Activated CD8-positive, alpha-beta memory T cell treated with anti-CD3 and anti-CD28 coated beads, Interleukin-2, amount 10 ng/mL, durations not matched to agents 7 days and 5 days (primary cell): ENCODE data around the gene RAB11B. TPM values are rescaled to one million over a fixed set of nuclear protein-coding genes. Genes with fewer than 3 reads are reported as not detected.
A peak's percentile ranks its signal among the peaks of the same experiment; 100 is the strongest.
"Not testable (repeated sequence)": the region's sequence is repeated elsewhere in the genome, so short reads cannot be mapped to it uniquely, and the experiment has no call there.

Experiments used
- ATAC-seq: fragments of 150-1000 bp; cut with Tn5 transposase; one replicate; pipeline ENCODE4 v1.10.0; 2021; ENCODE audit warnings: moderate library complexity
- CTCF ChIA-PET: fragments of 350-600 bp; sonication (Branson Sonifier 250); formaldehyde crosslinking; loops from one replicate; lab custom pipeline; 2021; ENCODE audit warnings: antibody characterized with exemption; lab: Charles Lee
- DNase-seq: peaks from one replicate; pipeline ENCODE4 v3.0.0-alpha.2; 2020
- H3K27ac Mint-ChIP-seq: one replicate; pipeline ENCODE4 v1.8.0; 2021; ENCODE audit warnings: mild to moderate bottlenecking, mixed read lengths
- H3K27me3 Mint-ChIP-seq: one replicate; pipeline ENCODE4 v1.8.0; 2021; ENCODE audit warnings: mixed read lengths
- H3K36me3 Mint-ChIP-seq: one replicate; pipeline ENCODE4 v1.8.0; 2021; ENCODE audit warnings: mild to moderate bottlenecking, mixed read lengths
- H3K4me1 Mint-ChIP-seq: one replicate; pipeline ENCODE4 v1.8.0; 2021; ENCODE audit warnings: mixed read lengths
- H3K4me3 Mint-ChIP-seq: one replicate; pipeline ENCODE4 v1.8.0; 2021; ENCODE audit warnings: mild to moderate bottlenecking, moderate library complexity, mixed read lengths
- H3K9me3 Mint-ChIP-seq: one replicate; pipeline ENCODE4 v1.8.0; 2022; ENCODE audit warnings: low read depth, mixed read lengths
- total RNA-seq, 2 experiments: library from RNA; stranded (reverse); gene quantifications; one replicate each; pipeline ENCODE4 v1.2.3, GENCODE V29; 2021

RAB11B gene
- total RNA-seq, 2 experiments from 2014 or later, result 96.2 to 97.3 TPM

GRCh38 chr19:8376373-8376974 lies 13.7 kb upstream of the RAB11B start:
- not testable (repeated sequence) for H3K27me3 Mint-ChIP-seq, H3K36me3 Mint-ChIP-seq
- CTCF ChIA-PET, result interaction anchor here (2.3 kb wide), 1 partner anchor 23 kb away, joined by 12 read pairs; no protein-coding TSS in a partner anchor

GRCh38 chr19:8377598-8377997 lies 12.6 kb upstream of the RAB11B start:
- ATAC-seq (no peak), DNase-seq (no peak)
- no peaks in the 10 kb centered on the region for H3K27me3 Mint-ChIP-seq
- H3K9me3 Mint-ChIP-seq, result no peaks in the 10 kb centered on the region
- H3K4me1 Mint-ChIP-seq, result peaks cover 9% of the 10 kb centered on the region
- H3K36me3 Mint-ChIP-seq, result no peaks in the 10 kb centered on the region
- no peak overlapping the region for H3K27ac Mint-ChIP-seq
- CTCF ChIA-PET, result interaction anchor here (2.3 kb wide), 1 partner anchor 24 kb away, joined by 12 read pairs; no protein-coding TSS in a partner anchor
- no peak overlapping the region for H3K4me3 Mint-ChIP-seq

More at GRCh38 chr19:8376373-8376974, 13.7 kb upstream of the RAB11B start:
- H3K4me1 Mint-ChIP-seq, H3K27ac Mint-ChIP-seq, H3K4me3 Mint-ChIP-seq, H3K9me3 Mint-ChIP-seq, DNase-seq, ATAC-seq: not testable (repeated sequence)

- not testable (repeated sequence) for H3K36me3 Mint-ChIP-seq, DNase-seq, H3K9me3 Mint-ChIP-seq, H3K4me1 Mint-ChIP-seq, H3K4me3 Mint-ChIP-seq, ATAC-seq, H3K27me3 Mint-ChIP-seq, H3K27ac Mint-ChIP-seq
- CTCF ChIA-PET, result interaction anchor here (1.3 kb wide), 3 partner anchors 11 to 201 kb away, joined by 3 to 6 read pairs (median 3); partner anchors contain the start of gene RAB11B
These were observed 10.8 kb upstream of the RAB11B start for GRCh38 chr19:8379156-8379891.

- H3K27ac Mint-ChIP-seq, H3K4me1 Mint-ChIP-seq, CTCF ChIA-PET, ATAC-seq, DNase-seq, H3K36me3 Mint-ChIP-seq, H3K4me3 Mint-ChIP-seq, H3K27me3 Mint-ChIP-seq, H3K9me3 Mint-ChIP-seq: not testable (repeated sequence)
These were observed 5.6 kb upstream of the RAB11B start for GRCh38 chr19:8384569-8384968.

- H3K9me3 Mint-ChIP-seq, ATAC-seq, H3K4me1 Mint-ChIP-seq, H3K4me3 Mint-ChIP-seq, DNase-seq, H3K36me3 Mint-ChIP-seq, H3K27me3 Mint-ChIP-seq, H3K27ac Mint-ChIP-seq: not testable (repeated sequence)
- CTCF ChIA-PET, result interaction anchor here (0.7 kb wide), 1 partner anchor 31 kb away, joined by 3 read pairs; no protein-coding TSS in a partner anchor
These were observed 5.1 kb upstream of the RAB11B start for GRCh38 chr19:8385103-8385502.

GRCh38 chr19:8385566-8385965 lies 4.6 kb upstream of the RAB11B start:
- not testable (repeated sequence) for H3K36me3 Mint-ChIP-seq, H3K27me3 Mint-ChIP-seq, H3K4me3 Mint-ChIP-seq, DNase-seq, H3K9me3 Mint-ChIP-seq, H3K27ac Mint-ChIP-seq, ATAC-seq, H3K4me1 Mint-ChIP-seq
- CTCF ChIA-PET, result interaction anchor here (0.7 to 1.0 kb wide), 2 partner anchors 32 kb away, joined by 3 to 5 read pairs; no protein-coding TSS in a partner anchor

GRCh38 chr19:8386419-8386818 lies 3.7 kb upstream of the RAB11B start:
- CTCF ChIA-PET, result interaction anchor here (1.0 kb wide), 2 partner anchors 27 to 32 kb away, joined by 3 to 5 read pairs; partner anchors contain the start of gene MARCHF2

GRCh38 chr19:8386990-8387389 lies 3.2 kb upstream of the RAB11B start:
- H3K36me3 Mint-ChIP-seq, result peaks cover 5% of the 10 kb centered on the region
- H3K27me3 Mint-ChIP-seq, result no peaks in the 10 kb centered on the region
- DNase-seq, result no peak
- ATAC-seq, result no peak
- peaks cover 20% of the 10 kb centered on the region for H3K4me1 Mint-ChIP-seq
- no peaks in the 10 kb centered on the region for H3K9me3 Mint-ChIP-seq
- CTCF ChIA-PET, result interaction anchor here (1.0 kb wide), 1 partner anchor 26 kb away, joined by 3 read pairs; the partner anchor contains the start of gene MARCHF2
- H3K4me3 Mint-ChIP-seq, result no peak overlapping the region
- no peak overlapping the region for H3K27ac Mint-ChIP-seq

More at GRCh38 chr19:8386419-8386818, 3.7 kb upstream of the RAB11B start:
- not testable (repeated sequence) for H3K27me3 Mint-ChIP-seq, H3K9me3 Mint-ChIP-seq, H3K36me3 Mint-ChIP-seq, DNase-seq, H3K27ac Mint-ChIP-seq, H3K4me3 Mint-ChIP-seq, ATAC-seq
- H3K4me1 Mint-ChIP-seq, result peaks cover 14% of the 10 kb centered on the region

GRCh38 chr19:8387688-8388611 lies 2.2 kb upstream of the RAB11B start:
- Mint-ChIP-seq H3K36me3 (peaks cover 5% of the 10 kb centered on the region), H3K27ac (no peak overlapping the region), H3K4me3 (peak overlapping the region; percentile 35), H3K4me1 (peaks cover 25% of the 10 kb centered on the region), H3K27me3 (no peaks in the 10 kb centered on the region), H3K9me3 (no peaks in the 10 kb centered on the region)
- CTCF ChIA-PET, result interaction anchor here (1.2 to 3.2 kb wide), 2 partner anchors 24 to 33 kb away, joined by 3 to 12 read pairs; no protein-coding TSS in a partner anchor
- DNase-seq (no peak), ATAC-seq (no peak)

GRCh38 chr19:8388612-8388958 lies 1.6 kb upstream of the RAB11B start:
- H3K36me3 Mint-ChIP-seq, result peaks cover 5% of the 10 kb centered on the region
- H3K27me3 Mint-ChIP-seq, result no peaks in the 10 kb centered on the region
- H3K27ac Mint-ChIP-seq, result peak overlapping the region; percentile 46
- no peak overlapping the region for H3K4me3 Mint-ChIP-seq
- H3K4me1 Mint-ChIP-seq, result peaks cover 27% of the 10 kb centered on the region
- CTCF ChIA-PET, result interaction anchor here (1.2 to 3.2 kb wide), 2 partner anchors 23 to 34 kb away, joined by 3 to 12 read pairs; no protein-coding TSS in a partner anchor
- H3K9me3 Mint-ChIP-seq, result no peaks in the 10 kb centered on the region
- DNase-seq (no peak), ATAC-seq (no peak)

GRCh38 chr19:8390617-8390981 lies 439 bp downstream of the RAB11B start:
- H3K36me3 Mint-ChIP-seq, result peaks cover 5% of the 10 kb centered on the region
- CTCF ChIA-PET, result interaction anchor here (0.6 to 3.2 kb wide), 13 partner anchors 10 to 264 kb away, joined by 3 to 12 read pairs (median 4); partner anchors contain the start of genes HNRNPM and MARCHF2
- DNase-seq (peak; percentile 97), ATAC-seq (peak; percentile 69)
- H3K4me3 Mint-ChIP-seq, result peak overlapping the region; percentile 56
- no peaks in the 10 kb centered on the region for H3K27me3 Mint-ChIP-seq
- peak overlapping the region; percentile 74 for H3K27ac Mint-ChIP-seq
- peaks cover 25% of the 10 kb centered on the region for H3K4me1 Mint-ChIP-seq
- H3K9me3 Mint-ChIP-seq, result no peaks in the 10 kb centered on the region

- H3K36me3 Mint-ChIP-seq, result peaks cover 5% of the 10 kb centered on the region
- ATAC-seq (no peak), DNase-seq (peak; percentile 48)
- peak overlapping the region; percentile 56 for H3K4me3 Mint-ChIP-seq
- peak overlapping the region; percentile 74 for H3K27ac Mint-ChIP-seq
- CTCF ChIA-PET, result interaction anchor here (0.6 to 3.7 kb wide), 8 partner anchors 11 to 1636 kb away, joined by 3 to 22 read pairs (median 4); partner anchors contain the start of gene MARCHF2
- no peaks in the 10 kb centered on the region for H3K9me3 Mint-ChIP-seq
- H3K4me1 Mint-ChIP-seq, result peaks cover 31% of the 10 kb centered on the region
- no peaks in the 10 kb centered on the region for H3K27me3 Mint-ChIP-seq
These were observed 1.2 kb downstream of the RAB11B start for GRCh38 chr19:8391198-8392016.
